ENCODE results near the gene MAPKBP1.

MAPKBP1 gene

DNA sequence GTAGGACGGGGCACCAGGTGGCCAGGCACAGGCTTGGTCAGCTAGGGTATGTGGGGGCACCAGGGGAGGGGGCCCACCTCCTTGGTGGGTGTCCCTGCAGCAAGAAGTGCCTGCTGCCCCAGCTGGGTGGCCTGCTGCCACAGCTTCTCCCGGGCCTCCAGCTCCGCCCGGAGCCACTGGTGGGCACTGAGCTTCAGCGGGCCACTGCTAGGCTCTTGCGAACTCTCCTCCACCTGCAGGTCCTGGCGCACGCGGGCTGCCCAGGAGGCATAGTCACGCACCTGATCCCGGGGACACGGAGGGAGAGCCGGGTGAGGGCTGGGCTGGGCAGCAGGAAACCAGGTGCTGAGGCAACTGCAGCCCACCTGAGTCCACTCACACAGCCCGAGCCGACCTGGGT lies 94.0 kb downstream of the MAPKBP1 start:
- no peak for DNase-seq (ENCODE audit: low read depth in 2 of 2)

DNA sequence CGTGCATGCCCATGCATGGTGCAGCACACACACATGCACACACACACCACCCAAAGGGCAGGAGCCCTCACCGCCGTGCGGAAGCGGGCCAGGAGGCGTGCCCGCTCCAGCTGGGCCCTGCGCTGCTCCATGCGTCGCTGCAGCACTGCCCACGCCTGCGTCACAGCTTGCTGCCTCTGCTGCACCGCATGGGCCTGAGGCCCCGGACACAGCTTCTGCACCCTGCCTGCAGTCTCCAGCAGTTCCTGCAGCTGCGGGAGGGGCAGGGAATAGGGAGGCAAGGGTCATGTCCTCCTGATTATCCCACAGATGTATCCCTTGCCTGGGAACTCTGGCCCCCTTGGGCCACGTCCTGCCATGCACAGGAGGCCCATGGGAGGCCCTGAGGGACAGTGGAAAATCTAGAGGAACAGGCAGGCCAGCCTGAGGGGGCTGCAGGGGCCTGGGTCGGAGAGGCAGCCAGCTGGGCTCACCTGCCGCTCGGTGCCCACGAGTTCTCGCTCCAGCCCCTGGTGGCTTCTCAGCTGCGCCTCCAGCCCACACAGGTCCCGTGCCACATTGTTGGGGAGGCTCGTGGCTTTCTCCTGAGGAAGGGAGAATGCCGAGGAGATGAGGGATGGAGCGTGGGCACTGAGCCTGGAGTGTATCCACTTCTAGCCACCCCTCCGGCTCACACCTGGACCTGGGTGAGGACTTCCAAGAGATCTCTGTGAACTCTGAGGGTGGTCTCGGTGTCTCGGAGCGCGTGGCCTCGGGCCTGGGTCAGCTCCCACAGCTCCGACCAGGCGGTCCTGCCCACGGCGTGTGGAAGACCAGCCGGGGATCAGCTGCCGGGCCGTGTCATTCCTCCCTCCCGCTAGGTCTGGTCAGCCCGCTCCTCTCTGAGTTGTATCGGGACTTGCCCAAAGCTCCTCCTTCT lies 95.7 kb downstream of the MAPKBP1 start:
- DNase-seq (ENCODE audit: low read depth in 2 of 2) = no peak

DNA sequence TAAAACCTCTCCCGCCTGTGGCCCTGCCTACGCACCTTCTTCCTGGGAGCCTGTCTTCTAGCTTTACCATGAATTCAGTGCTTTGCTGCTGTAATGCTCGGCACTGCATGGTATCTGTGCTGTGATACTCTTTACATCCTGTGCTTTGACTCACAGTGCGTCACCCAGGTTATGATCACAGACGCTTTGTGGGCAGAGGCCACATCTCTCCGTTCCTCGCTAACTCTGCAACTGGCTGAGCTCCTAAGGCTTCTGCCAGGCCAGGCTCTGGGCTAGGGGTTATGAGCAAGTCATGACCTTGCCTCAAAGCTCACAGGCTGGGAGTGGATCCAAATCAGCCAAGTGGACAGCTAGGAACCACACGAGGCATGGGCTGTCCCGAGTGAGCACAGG lies 96.4 kb downstream of the MAPKBP1 start:
- DNase-seq (ENCODE audit: low read depth in 2 of 2) = peak; percentile 16 to 18

DNA sequence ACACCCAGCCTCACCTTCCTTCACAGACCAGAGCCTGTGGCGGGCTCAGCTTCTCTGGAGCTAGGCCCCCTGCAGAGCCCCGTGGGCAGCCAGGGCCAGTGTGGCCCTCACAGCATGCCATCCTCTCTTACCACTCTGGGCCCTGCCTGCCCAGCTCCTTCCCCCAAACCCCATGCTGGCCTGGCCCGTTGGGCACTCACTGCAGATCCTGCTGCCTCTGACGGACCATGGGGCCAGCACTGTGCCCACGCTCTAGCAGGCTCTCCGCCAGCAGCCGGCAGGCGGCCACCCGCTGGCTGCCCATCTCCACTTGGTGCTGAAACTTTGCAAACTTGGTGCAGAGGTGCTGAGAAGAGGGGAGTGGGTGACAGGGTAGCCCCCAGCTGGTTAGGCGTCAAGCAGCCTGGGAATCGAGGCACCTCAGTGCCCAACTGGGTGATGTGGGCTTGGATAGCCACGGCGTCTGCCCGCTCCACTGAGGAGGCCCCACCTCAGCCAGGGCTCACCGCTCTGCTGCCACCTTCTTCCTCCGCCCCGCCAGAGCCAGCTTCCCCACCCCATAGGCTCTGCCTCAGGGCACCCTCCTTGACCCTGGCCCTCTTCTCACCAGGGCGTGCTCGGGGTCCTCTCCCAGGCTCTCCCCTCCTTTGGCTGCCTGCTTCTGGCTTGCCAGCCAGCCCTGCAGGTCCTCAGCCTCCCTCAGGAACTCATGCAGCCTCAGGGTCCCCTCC lies 97.1 kb downstream of the MAPKBP1 start:
- no peak for DNase-seq (ENCODE audit: low read depth in 2 of 2)

DNA sequence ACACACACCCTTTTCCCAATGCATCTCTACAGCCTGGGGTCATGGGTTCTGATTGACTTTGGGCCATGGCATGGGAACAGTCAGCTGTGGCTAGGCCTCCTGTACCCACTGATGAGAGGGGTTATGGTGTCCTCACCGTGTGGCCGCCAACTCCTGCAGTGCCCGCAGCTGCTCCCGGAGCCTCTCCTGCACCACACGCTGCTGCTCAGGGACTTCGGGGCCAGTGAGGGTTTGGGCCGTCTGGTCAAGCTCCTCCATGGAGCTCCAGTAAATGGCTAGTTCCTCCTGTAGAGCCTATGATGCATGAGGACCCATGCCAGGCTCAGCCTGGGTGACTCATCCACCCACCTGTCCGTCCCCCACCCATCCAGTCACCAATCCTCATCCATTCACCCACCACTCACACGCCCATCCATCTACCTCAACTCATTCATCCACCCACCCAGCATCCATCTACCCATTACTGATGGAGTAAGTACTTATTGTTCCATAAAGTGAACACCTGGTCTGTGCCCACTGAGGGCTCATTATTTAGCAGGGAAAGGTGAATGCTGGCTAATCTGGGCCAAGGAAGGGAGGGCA lies 98.0 kb downstream of the MAPKBP1 start:
- no peak for DNase-seq (ENCODE audit: low read depth in 2 of 2)

DNA sequence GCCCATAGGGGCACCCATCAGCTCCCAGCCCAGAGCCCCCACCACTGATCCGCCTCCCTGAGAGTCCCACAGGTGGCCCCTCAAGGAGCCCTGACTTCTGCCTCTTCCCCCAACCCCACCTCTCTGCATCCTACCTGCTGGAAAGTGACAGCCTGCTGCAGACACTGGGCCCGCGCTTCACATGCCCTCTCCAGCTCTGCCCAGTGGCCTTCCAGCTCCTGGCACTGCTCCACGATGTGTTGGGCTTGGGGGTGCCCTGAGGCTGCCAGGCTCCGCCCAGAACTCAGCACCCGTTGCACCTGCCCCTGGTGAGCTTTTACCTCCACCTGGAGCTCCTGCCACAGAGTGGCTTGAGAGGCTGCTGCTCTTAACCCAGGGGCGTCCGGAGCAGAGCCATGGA lies 99.4 kb downstream of the MAPKBP1 start:
- DNase-seq (ENCODE audit: low read depth in 2 of 2) = no peak

DNA sequence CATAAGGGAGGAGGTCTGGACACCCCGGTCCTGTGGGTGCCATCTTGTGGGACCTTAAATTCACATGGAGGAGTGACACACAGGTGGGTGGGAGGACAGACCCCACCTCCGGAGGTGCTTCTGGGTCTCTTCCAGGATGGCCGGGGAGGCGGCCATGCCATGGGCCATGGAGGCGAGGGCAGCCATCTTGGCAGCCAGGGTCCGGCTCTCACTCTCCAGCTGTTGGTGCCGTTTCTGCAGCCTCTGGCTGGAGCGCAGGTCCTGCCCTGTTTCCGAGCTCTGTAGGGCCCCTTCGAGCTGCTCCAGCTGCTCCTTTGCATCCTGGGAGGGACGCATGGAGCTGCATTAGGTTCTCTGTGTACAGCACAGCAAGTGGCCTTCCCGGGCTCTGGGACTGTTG lies 100.5 kb downstream of the MAPKBP1 start:
- no peak for DNase-seq (ENCODE audit: low read depth in 2 of 2)

DNA sequence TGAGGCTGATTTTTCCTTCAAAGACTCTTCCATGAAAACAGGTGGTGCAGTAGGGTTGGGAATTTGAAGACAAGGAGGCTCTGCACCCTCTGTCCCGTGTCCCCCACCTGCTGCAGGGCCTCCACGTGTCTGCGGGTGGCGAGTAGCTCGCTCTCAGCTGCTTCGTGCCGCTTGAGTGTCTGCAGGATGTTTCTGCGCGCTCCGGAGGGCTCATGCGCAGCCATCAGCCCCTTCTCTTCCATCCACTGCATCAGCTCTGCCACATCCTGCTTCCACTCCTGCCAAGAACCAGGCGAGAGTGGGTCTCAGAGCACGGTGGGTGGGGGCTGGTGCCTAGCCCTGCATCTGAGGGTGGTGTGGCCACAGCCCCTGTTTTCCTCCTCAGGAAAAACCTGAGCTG lies 101.7 kb downstream of the MAPKBP1 start:
- DNase-seq (ENCODE audit: low read depth in 2 of 2) = no peak

DNA sequence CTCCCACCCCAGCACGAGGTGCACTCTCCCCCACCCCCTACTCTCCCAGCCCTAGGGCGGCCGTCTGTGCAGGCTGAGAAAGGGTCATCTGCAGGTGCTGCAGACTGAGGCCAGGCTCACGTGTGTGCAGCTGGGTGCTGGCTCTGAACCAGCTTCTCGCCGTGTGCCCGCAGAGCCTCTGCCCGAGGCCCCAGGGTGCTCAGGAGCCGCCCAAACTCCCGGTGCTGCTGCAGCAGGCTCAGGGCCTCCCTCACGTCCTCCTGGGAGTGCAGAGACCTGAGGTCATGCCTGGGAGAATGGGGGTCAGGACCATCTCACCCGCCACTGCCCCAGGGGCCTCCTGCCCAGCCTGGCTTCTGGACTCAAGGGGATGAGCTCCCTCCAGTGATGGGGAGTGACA lies 102.4 kb downstream of the MAPKBP1 start:
- DNase-seq (ENCODE audit: low read depth in 2 of 2) = no peak
